ENCODE data around the gene MCOLN1. TPM values are rescaled to one million over a fixed set of nuclear protein-coding genes. Genes with fewer than 3 reads are reported as not detected.
A peak's percentile ranks its signal among the peaks of the same experiment; 100 is the strongest.

Gene MCOLN1
- total RNA-seq, 1 donor = 8.6 TPM

DNA sequence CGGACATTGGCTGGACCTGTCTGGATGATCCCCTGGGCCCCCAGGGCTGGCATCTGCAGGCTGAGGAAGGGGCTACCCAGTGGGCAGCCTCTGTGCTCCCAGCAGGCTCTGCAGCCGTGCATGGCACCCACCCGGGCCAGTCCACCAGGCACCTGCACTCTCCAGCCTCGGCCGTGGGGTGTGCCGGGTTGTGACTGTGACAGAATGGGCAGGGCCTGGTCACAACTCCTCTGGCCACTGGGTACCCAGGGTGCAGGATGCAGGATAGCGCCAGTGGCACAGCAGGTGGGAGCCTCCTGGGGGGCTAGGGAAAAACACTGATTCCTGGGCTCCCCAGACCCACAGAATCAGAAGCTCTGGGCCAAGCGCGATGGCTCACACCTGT is 43.6 kb upstream of the MCOLN1 start:
- no peak for TF ChIP-seq CTCF (IDR thresholded peaks at IDR 0.05; ENCODE audit: insufficient read depth, low read depth, low read length)

DNA sequence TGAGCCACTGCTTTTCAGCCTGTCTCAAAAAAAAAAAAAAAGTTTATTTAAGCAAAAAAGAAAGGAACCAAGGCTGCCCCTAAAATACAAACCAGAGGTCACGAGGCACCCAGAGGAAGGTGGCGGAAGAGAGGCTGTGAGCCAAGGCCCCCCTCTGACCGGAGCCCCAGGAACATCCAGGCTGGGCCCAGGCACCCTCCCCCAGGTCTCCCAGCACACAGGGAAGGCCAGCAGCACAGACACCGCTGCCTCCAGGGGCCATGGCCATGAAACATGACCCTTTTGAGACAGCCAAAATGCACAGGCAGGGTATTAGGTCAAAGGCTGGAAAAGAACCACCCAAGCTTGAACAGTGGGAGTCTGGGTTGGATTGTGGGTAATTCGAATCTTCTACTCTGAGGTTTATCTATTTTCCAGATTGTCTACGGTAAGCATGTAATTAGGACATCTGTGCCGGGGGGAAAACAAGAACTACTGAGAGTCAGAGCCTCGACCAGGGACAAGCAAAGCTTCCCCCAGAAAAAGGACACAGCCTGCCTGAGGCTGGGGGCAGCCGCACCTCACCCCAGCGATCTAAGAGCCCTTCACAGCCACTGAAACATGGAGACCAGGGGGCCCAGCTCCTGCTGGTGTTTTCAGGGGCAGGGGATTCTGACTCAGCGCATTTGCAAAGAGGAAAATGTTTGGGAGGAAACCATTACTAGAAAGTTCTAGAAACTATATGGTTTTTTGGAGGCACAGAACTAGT is 42.0 kb upstream of the MCOLN1 start:
- no peak for TF ChIP-seq CTCF (IDR thresholded peaks at IDR 0.05; ENCODE audit: insufficient read depth, low read depth, low read length)

More for the DNA sequence above, 43.6 kb upstream of the MCOLN1 start:
- H3K4me3 ChIP-seq (ENCODE audit: low read depth, low read length) = no peak overlapping the region
- DNase-seq (ENCODE audit: low read depth) = no peak

DNA sequence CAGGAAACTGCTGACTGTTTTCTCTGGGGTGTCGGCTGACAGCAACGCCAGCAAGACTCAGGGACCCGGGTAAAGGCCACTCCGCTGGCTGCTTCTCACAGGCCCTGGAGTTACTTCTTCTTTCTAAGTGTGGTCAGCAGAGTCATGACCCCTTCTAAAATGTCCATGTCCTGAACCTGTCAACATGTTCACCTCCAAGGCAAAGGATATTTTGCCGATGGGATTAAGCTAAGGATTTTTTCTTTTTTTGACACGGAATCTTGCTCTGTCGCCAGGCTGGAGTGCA is 41.5 kb upstream of the MCOLN1 start:
- no peak for DNase-seq (ENCODE audit: low read depth)
- TF ChIP-seq CTCF (IDR thresholded peaks at IDR 0.05; ENCODE audit: insufficient read depth, low read depth, low read length) = no peak
- no peak overlapping the region for H3K4me3 ChIP-seq (ENCODE audit: low read depth, low read length)

More for the DNA sequence above, 42.0 kb upstream of the MCOLN1 start:
- no peak overlapping the region for H3K4me3 ChIP-seq (ENCODE audit: low read depth, low read length)
- peak; percentile 27 for DNase-seq (ENCODE audit: low read depth)

- TF ChIP-seq CTCF (IDR thresholded peaks at IDR 0.05; ENCODE audit: insufficient read depth, low read depth, low read length) = no peak
- peak; percentile 30 for DNase-seq (ENCODE audit: low read depth)
- no peak overlapping the region for H3K4me3 ChIP-seq (ENCODE audit: low read depth, low read length)
These were observed 39.6 kb upstream of the MCOLN1 start for GRCh38 chr19:7482584-7483439.

DNA sequence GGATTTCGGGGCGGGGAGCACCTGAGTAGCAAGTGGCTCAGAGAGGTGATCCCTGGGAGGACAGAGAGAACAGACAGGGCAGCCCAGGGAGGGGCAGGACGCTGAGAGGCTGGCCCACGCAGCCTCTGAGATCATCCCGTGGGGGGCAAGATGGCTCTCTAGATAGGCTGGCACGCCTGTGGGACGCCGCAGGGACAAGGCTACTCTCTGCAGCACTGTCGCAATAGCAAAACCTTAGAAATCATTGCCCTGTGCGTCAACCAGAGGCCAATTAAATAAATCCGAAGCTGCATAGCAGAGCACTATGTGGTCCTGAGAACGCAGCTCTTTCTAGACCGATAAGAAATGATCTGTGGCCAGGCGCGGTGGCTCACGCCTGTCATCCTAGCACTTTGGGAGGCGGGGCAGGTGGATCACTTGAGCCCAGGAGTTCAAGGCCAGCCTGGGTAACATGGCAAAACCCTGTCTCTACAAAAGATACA is 38.7 kb upstream of the MCOLN1 start:
- no peak for TF ChIP-seq CTCF (IDR thresholded peaks at IDR 0.05; ENCODE audit: insufficient read depth, low read depth, low read length)
- DNase-seq (ENCODE audit: low read depth) = peak; percentile 50

DNA sequence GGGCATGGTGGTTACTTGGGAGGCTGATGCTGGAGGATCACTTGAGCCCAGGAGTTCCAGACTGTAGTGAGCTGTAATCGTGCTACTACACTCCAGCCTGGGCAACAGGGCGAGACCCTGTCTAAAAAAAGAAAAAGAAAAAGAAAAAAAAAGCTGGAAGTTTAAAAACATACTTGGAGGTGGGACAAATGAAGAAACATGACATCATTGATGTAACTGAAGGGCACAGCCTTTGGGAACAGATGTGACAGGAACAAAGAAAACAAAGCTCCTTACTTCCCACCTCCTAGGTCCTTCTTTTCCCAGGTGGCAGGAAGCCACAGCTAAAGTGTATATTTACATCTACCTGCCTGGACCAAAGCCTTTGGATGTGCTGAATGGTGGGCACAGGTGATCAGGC is 35.5 kb upstream of the MCOLN1 start:
- no peak for TF ChIP-seq CTCF (IDR thresholded peaks at IDR 0.05; ENCODE audit: insufficient read depth, low read depth, low read length)

More for the DNA sequence above, 38.7 kb upstream of the MCOLN1 start:
- H3K4me3 ChIP-seq (ENCODE audit: low read depth, low read length) = no peak overlapping the region

More for the DNA sequence above, 35.5 kb upstream of the MCOLN1 start:
- H3K4me3 ChIP-seq (ENCODE audit: low read depth, low read length) = no peak overlapping the region
- no peak for DNase-seq (ENCODE audit: low read depth)
